NT2/D1 (cell line): ENCODE results near the gene CD79A.

Source experiments
- DNase-seq: peaks from one replicate; pipeline ENCODE4 v3.0.0-alpha.2; 2011; ENCODE audit warnings: low read depth, low spot score
- H3K27me3 ChIP-seq: 2 replicates; pipeline ENCODE4 v1.6.0; 2011; ENCODE audit warnings: mild to moderate bottlenecking; ENCODE audit not compliant: insufficient read length, insufficient read depth
- H3K36me3 ChIP-seq: 2 replicates; pipeline ENCODE4 v1.6.1; 2011; ENCODE audit warnings: mild to moderate bottlenecking, low read length, mixed read lengths; ENCODE audit not compliant: insufficient read depth, insufficient read length
- H3K4me1 ChIP-seq: 2 replicates; pipeline ENCODE4 v1.5.1; 2011; ENCODE audit not compliant: insufficient read depth, insufficient read length
- H3K4me3 ChIP-seq: 2 replicates; pipeline ENCODE4 v1.5.1; 2011; ENCODE audit warnings: low read depth; ENCODE audit not compliant: insufficient read length
- H3K9ac ChIP-seq: 2 replicates; pipeline ENCODE4 v1.6.0; 2011; ENCODE audit warnings: low read depth; ENCODE audit not compliant: insufficient read length
- H3K9me3 ChIP-seq: 2 replicates; pipeline ENCODE4 v1.5.1; 2011; ENCODE audit warnings: mild to moderate bottlenecking, low read length; ENCODE audit not compliant: insufficient read depth
- SUZ12 ChIP-seq: IDR thresholded peaks from 2 replicates; pipeline ENCODE4 v1.6.1; 2011; ENCODE audit not compliant: insufficient read length, insufficient read depth; ENCODE audit errors: extremely low read depth
- YY1 ChIP-seq: IDR thresholded peaks from 2 replicates; pipeline ENCODE4 v1.6.1; 2011; ENCODE audit not compliant: insufficient read length, insufficient read depth
- ZNF274 ChIP-seq: IDR thresholded peaks from 2 replicates; pipeline ENCODE4 v1.6.1; 2011; ENCODE audit warnings: mild to moderate bottlenecking, low read depth, low read length

The CD79A gene

GRCh38 chr19:41863209-41863931, 13.7 kb upstream of the CD79A start:
- TF ChIP-seq SUZ12 = no peak
- TF ChIP-seq YY1 = no peak
- no peak for TF ChIP-seq ZNF274
- DNase-seq = no peak
- H3K9me3 ChIP-seq = no peaks in the 10 kb centered on the region
- H3K36me3 ChIP-seq = peaks cover 74% of the 10 kb centered on the region
- H3K9ac ChIP-seq = peak overlapping the region; percentile 100
- peaks cover 15% of the 10 kb centered on the region for H3K4me1 ChIP-seq
- no peaks in the 10 kb centered on the region for H3K27me3 ChIP-seq
- H3K4me3 ChIP-seq = peak overlapping the region; percentile 2

- no peaks in the 10 kb centered on the region for H3K27me3 ChIP-seq
- H3K4me1 ChIP-seq = peaks cover 18% of the 10 kb centered on the region
- no peak for DNase-seq
- no peak overlapping the region for H3K4me3 ChIP-seq
- H3K36me3 ChIP-seq = peaks cover 84% of the 10 kb centered on the region
- H3K9ac ChIP-seq = peak overlapping the region; percentile 76
- no peak for TF ChIP-seq YY1
- TF ChIP-seq ZNF274 = no peak
- no peak for TF ChIP-seq SUZ12
- no peaks in the 10 kb centered on the region for H3K9me3 ChIP-seq
Measured at GRCh38 chr19:41864374-41864773, 12.7 kb upstream of the CD79A start.

- TF ChIP-seq YY1 (no peak), ZNF274 (no peak), SUZ12 (no peak)
- DNase-seq = no peak
- no peaks in the 10 kb centered on the region for H3K27me3 ChIP-seq
- H3K4me3 ChIP-seq = no peak overlapping the region
- H3K36me3 ChIP-seq = peaks cover 92% of the 10 kb centered on the region
- H3K4me1 ChIP-seq = peaks cover 18% of the 10 kb centered on the region
- H3K9ac ChIP-seq = peak overlapping the region; percentile 42
- H3K9me3 ChIP-seq = no peaks in the 10 kb centered on the region
Measured at GRCh38 chr19:41866284-41866683, 10.8 kb upstream of the CD79A start.

- DNase-seq = no peak
- peaks cover 83% of the 10 kb centered on the region for H3K36me3 ChIP-seq
- TF ChIP-seq ZNF274 (no peak), YY1 (no peak), SUZ12 (no peak)
Measured at GRCh38 chr19:41868120-41868988, 8.7 kb upstream of the CD79A start.

GRCh38 chr19:41868989-41869300, 8.1 kb upstream of the CD79A start:
- no peak overlapping the region for H3K9ac ChIP-seq
- H3K9me3 ChIP-seq = no peaks in the 10 kb centered on the region
- DNase-seq = no peak
- TF ChIP-seq SUZ12 = no peak
- no peak for TF ChIP-seq YY1
- TF ChIP-seq ZNF274 = no peak
- H3K27me3 ChIP-seq = no peaks in the 10 kb centered on the region
- peaks cover 16% of the 10 kb centered on the region for H3K4me1 ChIP-seq
- H3K36me3 ChIP-seq = peaks cover 77% of the 10 kb centered on the region
- H3K4me3 ChIP-seq = no peak overlapping the region

More at GRCh38 chr19:41868120-41868988, 8.7 kb upstream of the CD79A start:
- peak overlapping the region; percentile 61 for H3K9ac ChIP-seq
- no peaks in the 10 kb centered on the region for H3K27me3 ChIP-seq
- no peaks in the 10 kb centered on the region for H3K9me3 ChIP-seq
- H3K4me3 ChIP-seq = no peak overlapping the region
- peaks cover 16% of the 10 kb centered on the region for H3K4me1 ChIP-seq

- DNase-seq = no peak
- no peak overlapping the region for H3K9ac ChIP-seq
Measured at GRCh38 chr19:41869374-41869955, 7.6 kb upstream of the CD79A start.

More at GRCh38 chr19:41869374-41869955, 7.6 kb upstream of the CD79A start:
- Histone ChIP-seq H3K36me3 (peaks cover 72% of the 10 kb centered on the region), H3K4me3 (no peak overlapping the region), H3K9me3 (no peaks in the 10 kb centered on the region), H3K4me1 (peaks cover 11% of the 10 kb centered on the region), H3K27me3 (no peaks in the 10 kb centered on the region)
- TF ChIP-seq YY1 (no peak), SUZ12 (no peak), ZNF274 (no peak)
